ENCODE data around the gene PRKCA. TPM values are rescaled to one million over a fixed set of nuclear protein-coding genes. Genes with fewer than 3 reads are reported as not detected.

The PRKCA gene
- total RNA-seq, 1 donor from 2014 or later, result 16.4 TPM

DNA sequence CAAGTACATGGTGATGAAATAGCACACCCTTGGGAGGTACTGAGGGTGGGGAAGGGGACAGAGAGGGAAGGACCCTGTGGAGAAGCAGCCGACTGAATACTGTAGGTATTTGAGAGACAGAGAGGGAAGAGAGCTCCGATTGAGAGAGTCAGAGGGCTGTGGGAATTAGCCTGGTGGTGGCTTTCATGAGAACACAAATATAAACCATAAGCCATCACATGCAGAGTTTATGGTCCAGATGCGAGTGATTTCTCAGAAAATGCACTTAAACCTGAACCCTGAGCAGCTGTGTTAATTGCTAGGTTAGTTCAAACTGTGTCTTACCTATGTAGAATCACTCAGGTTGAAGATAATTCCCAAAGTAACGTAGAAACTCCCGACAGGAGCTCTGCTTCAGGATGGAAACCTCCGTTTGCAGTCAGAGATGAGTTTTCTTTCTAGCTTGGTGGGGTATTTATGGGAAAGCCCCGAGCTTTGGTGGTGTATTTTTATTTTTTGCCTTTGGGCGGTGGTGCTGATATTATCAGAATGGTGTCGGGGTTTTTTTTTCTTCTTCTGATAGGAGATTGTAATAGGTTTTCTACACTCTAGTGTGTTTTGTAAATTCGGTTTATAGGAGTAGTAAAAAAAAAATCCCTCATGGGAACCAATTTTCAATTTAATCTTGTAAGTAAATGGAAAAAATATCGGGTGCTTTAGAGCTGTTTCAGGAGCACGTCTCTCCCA lies 347.6 kb downstream of the PRKCA start:
- no peaks in the 10 kb centered on the region for H3K9me3 Mint-ChIP-seq (ENCODE audit: low read depth)
- no peaks in the 10 kb centered on the region for H3K4me1 Mint-ChIP-seq (ENCODE audit: low read depth)
- H3K27ac Mint-ChIP-seq, result no peak overlapping the region
- no peaks in the 10 kb centered on the region for H3K36me3 Mint-ChIP-seq (ENCODE audit: insufficient read depth)
- no peak for DNase-seq (ENCODE audit: low spot score, unreplicated experiment)
- no peak overlapping the region for H3K4me3 Mint-ChIP-seq (ENCODE audit: low read depth)
- TF ChIP-seq CTCF (IDR thresholded peaks at IDR 0.05; ENCODE audit: unreplicated experiment), result no peak
- no peaks in the 10 kb centered on the region for H3K27me3 Mint-ChIP-seq

GRCh38 chr17:66650544-66650877 lies 348.1 kb downstream of the PRKCA start:
- Mint-ChIP-seq H3K4me1 (ENCODE audit: low read depth) (no peaks in the 10 kb centered on the region), H3K27me3 (no peaks in the 10 kb centered on the region), H3K4me3 (ENCODE audit: low read depth) (no peak overlapping the region), H3K9me3 (ENCODE audit: low read depth) (no peaks in the 10 kb centered on the region), H3K27ac (no peak overlapping the region), H3K36me3 (ENCODE audit: insufficient read depth) (no peaks in the 10 kb centered on the region)
- no peak for TF ChIP-seq CTCF (IDR thresholded peaks at IDR 0.05; ENCODE audit: unreplicated experiment)
- DNase-seq (ENCODE audit: low spot score, unreplicated experiment), result no peak

GRCh38 chr17:66652840-66653507 lies 350.6 kb downstream of the PRKCA start:
- peaks cover 1% of the 10 kb centered on the region for H3K36me3 Mint-ChIP-seq (ENCODE audit: insufficient read depth)
- no peak for TF ChIP-seq CTCF (IDR thresholded peaks at IDR 0.05; ENCODE audit: unreplicated experiment)
- no peak overlapping the region for H3K4me3 Mint-ChIP-seq (ENCODE audit: low read depth)
- H3K27me3 Mint-ChIP-seq, result no peaks in the 10 kb centered on the region
- DNase-seq (ENCODE audit: low spot score, unreplicated experiment), result no peak
- no peaks in the 10 kb centered on the region for H3K4me1 Mint-ChIP-seq (ENCODE audit: low read depth)
- H3K27ac Mint-ChIP-seq, result no peak overlapping the region
- H3K9me3 Mint-ChIP-seq (ENCODE audit: low read depth), result no peaks in the 10 kb centered on the region

GRCh38 chr17:66654106-66654740 lies 351.8 kb downstream of the PRKCA start:
- Mint-ChIP-seq H3K36me3 (ENCODE audit: insufficient read depth) (peaks cover 1% of the 10 kb centered on the region), H3K27me3 (no peaks in the 10 kb centered on the region), H3K4me1 (ENCODE audit: low read depth) (peaks cover 3% of the 10 kb centered on the region), H3K27ac (no peak overlapping the region), H3K9me3 (ENCODE audit: low read depth) (no peaks in the 10 kb centered on the region), H3K4me3 (ENCODE audit: low read depth) (no peak overlapping the region)
- DNase-seq (ENCODE audit: low spot score, unreplicated experiment), result no peak
- TF ChIP-seq CTCF (IDR thresholded peaks at IDR 0.05; ENCODE audit: unreplicated experiment), result no peak

GRCh38 chr17:66654764-66655163 lies 352.4 kb downstream of the PRKCA start:
- Mint-ChIP-seq H3K9me3 (ENCODE audit: low read depth) (no peaks in the 10 kb centered on the region), H3K36me3 (ENCODE audit: insufficient read depth) (peaks cover 1% of the 10 kb centered on the region), H3K4me3 (ENCODE audit: low read depth) (no peak overlapping the region), H3K4me1 (ENCODE audit: low read depth) (peaks cover 3% of the 10 kb centered on the region), H3K27ac (no peak overlapping the region), H3K27me3 (no peaks in the 10 kb centered on the region)
- no peak for DNase-seq (ENCODE audit: low spot score, unreplicated experiment)
- TF ChIP-seq CTCF (IDR thresholded peaks at IDR 0.05; ENCODE audit: unreplicated experiment), result no peak

Measured in progenitor cell of endocrine pancreas (in vitro differentiated cells).